ENCODE results near the gene SLC52A1. TPM values are rescaled to one million over a fixed set of nuclear protein-coding genes. Genes with fewer than 3 reads are reported as not detected.
"Not testable (repeated sequence)": the region's sequence is repeated elsewhere in the genome, so short reads cannot be mapped to it uniquely, and the experiment has no call there.

Gene SLC52A1
- not detected in 2 replicates for total RNA-seq (2014; rRNA removed; shearing (Covaris generic))

DNA sequence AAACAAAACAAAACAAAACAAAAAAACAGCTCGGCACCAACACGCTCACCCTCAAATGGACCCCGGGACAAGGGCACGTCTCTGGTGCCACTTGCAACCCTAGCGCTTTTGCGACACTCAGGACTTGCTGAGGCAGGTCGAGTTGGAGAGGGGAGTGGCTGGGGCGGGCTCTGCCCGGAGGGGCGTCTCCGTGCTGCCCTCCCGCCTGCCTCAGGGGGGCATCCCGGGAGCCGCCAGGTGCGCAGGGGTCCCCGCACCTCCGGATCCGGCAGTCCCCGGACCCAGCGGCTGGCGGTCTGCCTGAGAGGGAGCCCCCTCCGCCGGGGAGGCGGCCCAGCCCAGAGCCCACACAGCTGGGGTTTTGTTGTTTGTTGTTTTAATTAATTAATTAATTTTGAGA lies at the start of gene SLC52A1:
Gene SLC52A1 (minus strand): TSS at position 112 of the 400 bp plus-strand sequence. CDS start 820 bp downstream, outside the sequence.
- in situ Hi-C loops (cut with HindIII; ENCODE audit: low sequenced_read_pairs), result no loop called here
- no peak for DNase-seq (ENCODE audit: low spot score)

DNA sequence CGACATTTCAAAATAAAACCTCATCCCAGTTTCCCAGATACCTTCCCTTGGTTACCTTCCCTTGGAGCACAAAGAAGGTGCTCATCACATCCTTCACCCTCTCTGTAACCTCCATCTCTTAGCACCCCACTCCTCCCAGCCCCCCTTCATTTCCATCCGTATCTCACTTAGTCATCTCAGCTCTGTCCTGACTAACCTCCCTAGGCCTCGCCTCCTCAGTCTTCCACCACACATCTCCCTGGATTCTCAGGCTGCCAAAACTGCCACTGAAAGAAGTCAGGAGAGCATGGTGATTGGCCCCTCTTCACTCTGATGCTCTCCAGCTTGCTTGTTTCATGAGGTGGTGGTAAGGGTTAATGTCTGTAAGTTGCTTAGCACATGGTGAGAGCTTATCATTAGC lies 45.4 kb upstream of the SLC52A1 start:
- in situ Hi-C loops (cut with HindIII; ENCODE audit: low sequenced_read_pairs), result no loop called here
- DNase-seq (ENCODE audit: low spot score), result no peak

DNA sequence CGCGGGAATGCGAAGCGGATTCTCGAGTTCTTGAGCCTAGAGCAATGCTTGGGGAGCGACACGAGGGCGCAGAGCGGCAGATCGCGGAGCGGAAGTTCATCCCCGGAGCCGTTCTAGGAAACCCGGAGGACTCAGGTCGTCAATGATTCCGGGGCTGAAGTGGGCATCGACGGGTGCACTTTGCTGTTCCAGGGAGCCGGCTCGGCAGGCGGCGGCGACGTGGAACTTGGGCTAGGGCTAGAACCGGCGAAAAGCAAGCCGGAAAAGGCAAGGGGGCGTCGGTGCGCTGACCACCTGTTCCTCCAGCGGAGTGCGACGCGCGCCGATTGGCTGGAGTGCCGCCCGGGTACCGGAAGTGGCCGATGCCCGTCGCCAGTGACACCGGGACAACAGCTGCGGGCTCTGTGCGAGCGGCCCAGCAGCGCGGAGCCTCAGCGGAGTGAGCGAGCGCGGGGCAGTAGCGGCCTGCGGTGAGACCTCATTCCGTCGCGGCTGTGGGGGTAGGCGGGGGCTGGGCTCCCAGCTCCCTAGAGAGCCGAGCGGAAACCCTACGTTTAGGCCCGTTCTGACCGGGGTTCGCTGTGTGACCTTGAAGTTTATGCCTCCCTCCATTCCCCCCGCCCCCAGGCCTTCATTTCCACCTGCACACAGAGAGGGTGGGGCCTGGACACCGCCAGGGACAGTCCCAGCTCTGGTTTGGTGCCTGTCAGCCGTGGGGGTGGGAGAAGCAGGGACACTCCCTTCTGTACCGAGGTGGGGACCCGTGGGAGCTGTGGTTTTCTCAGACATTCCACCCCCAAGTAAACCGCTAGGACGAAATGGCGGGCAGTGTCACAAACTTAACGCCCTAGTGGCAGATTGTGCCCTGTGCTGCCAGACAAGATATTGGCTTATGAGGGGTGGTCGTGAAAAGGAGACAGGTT lies 43.1 kb upstream of the SLC52A1 start, which contains the start of gene ZFP3:
Gene ZFP3 (plus strand): TSS at position 362 of the 923 bp plus-strand sequence. CDS start 13,038 bp downstream, outside the sequence.
- peak; percentile 87 for DNase-seq (ENCODE audit: low spot score)
- in situ Hi-C loops (cut with HindIII; ENCODE audit: low sequenced_read_pairs), result no loop called here

DNA sequence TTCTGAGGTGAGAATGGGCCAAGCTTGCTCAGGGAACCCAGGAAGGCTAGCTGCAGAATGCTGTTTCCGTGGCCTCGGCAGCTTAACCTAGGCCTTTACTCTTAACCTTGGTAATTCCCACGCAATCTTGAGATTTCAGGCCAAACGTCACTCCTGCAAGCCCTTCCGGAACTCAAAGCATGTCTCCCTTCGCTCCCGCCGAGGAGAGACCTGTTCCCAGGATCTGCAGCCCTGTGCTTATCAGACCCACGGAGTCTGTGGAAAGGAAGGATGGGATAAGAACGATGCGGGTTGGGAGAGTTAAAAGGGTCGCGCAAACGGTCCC lies 42.5 kb upstream of the SLC52A1 start:
- no peak for DNase-seq (ENCODE audit: low spot score)
- in situ Hi-C loops (cut with HindIII; ENCODE audit: low sequenced_read_pairs), result no loop called here

GRCh38 chr17:5077275-5077674 lies 42.0 kb upstream of the SLC52A1 start:
- DNase-seq (ENCODE audit: low spot score); in situ Hi-C loops (cut with HindIII; ENCODE audit: low sequenced_read_pairs): not testable (repeated sequence)

DNA sequence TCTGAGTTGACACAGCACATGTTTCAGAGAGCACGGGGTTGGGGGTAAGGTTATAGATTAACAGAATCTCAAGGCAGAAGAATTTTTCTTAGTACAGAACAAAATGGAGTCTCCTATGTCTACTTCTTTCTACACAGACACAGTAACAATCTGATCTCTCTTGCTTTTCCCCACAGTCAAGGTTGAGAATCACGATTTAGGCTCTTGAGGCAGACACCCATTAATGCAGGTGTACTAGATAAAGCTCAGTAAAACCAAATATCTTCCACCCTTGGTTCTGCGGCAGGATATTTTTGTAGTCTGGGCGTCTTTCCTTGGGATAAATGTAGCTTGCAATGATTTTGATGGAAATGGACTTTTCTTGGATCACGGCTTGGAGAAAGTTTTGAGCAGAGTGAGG lies 40.2 kb upstream of the SLC52A1 start:
- in situ Hi-C loops (cut with HindIII; ENCODE audit: low sequenced_read_pairs); DNase-seq (ENCODE audit: low spot score): not testable (repeated sequence)

- no peak for DNase-seq (ENCODE audit: low spot score)
- in situ Hi-C loops (cut with HindIII; ENCODE audit: low sequenced_read_pairs), result no loop called here
Measured at GRCh38 chr17:5069724-5070123, 34.5 kb upstream of the SLC52A1 start.

GRCh38 chr17:5068236-5068635 lies 33.0 kb upstream of the SLC52A1 start:
- in situ Hi-C loops (cut with HindIII; ENCODE audit: low sequenced_read_pairs), result no loop called here
- no peak for DNase-seq (ENCODE audit: low spot score)

DNA sequence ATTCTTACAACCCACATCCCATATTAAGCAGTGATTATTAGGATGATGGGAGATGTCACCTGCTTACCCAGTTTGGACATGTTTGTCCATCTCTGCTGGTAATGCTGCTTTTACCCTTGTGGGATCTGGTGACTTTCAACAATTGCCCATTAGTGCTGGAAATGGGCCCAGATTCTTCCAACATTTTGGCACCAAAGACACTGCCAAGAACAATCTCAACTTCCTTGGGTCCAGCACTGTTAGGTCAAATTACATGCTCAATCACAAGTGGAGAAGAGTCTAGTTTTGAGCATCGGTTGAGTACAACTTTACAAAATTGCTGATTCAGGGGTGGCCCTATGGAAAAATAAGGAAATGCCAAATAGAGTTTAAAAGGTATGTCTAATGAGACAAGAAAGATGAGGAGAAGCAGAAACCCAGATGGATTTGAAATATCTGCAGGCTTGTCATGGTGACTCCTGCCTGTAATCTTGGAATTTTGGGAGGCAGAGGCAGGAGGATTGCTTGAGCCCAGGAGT lies 30.1 kb upstream of the SLC52A1 start:
- in situ Hi-C loops (cut with HindIII; ENCODE audit: low sequenced_read_pairs), result no loop called here
- DNase-seq (ENCODE audit: low spot score), result no peak

- in situ Hi-C loops (cut with HindIII; ENCODE audit: low sequenced_read_pairs), result no loop called here
- no peak for DNase-seq (ENCODE audit: low spot score)
Measured at GRCh38 chr17:5055543-5055942, 20.3 kb upstream of the SLC52A1 start.

- in situ Hi-C loops (cut with HindIII; ENCODE audit: low sequenced_read_pairs), result no loop called here
- DNase-seq (ENCODE audit: low spot score), result no peak
Measured at GRCh38 chr17:5050278-5050677, 15.1 kb upstream of the SLC52A1 start.

DNA sequence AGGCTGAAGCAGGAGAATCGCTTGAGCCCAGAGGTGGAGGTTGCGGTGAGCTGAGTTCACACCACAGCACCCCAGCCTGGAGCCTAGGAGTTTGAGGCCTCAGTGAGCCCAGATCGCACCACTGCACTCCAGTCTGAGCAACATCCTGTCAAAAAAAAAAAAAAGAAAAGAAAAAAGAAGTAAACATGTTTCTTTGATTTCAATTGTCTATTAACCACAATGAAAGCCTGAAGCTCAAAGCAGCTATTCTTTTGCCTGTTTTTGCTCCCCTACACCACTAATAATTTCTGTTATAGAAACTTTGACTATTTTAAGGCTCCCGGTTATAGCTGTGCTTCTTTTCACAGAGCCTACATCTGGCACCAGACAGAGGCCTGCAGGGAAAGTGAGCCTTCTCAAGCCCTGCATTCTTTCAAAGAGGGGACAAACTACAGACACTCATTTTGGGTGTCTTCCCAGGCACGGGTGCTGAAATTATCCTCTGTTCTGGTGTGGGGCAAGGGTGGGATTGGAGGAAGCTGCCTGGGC lies 14.2 kb upstream of the SLC52A1 start:
- in situ Hi-C loops (cut with HindIII; ENCODE audit: low sequenced_read_pairs), result no loop called here

DNA sequence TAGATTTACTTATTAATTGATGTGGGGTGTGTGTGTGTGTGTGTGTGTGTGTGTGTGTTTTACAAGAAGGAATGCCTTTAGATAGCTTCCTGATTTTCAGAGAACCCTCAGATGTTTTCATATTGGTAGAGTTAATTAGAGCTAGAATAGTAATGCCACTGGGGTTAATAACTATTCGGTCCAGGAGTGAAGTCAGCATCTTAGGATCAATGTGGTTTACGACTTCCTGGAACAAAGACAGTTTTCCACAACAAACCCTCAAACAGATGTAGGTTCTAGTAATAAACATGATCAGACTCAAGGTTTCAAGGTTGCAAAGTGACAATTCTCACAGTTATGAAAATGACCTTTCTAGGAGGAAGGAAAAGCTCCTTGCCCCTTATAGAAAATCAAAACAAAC lies 12.2 kb upstream of the SLC52A1 start:
- DNase-seq (ENCODE audit: low spot score), result no peak
- in situ Hi-C loops (cut with HindIII; ENCODE audit: low sequenced_read_pairs), result no loop called here

More for the DNA sequence above, 14.2 kb upstream of the SLC52A1 start:
- DNase-seq (ENCODE audit: low spot score), result no peak

DNA sequence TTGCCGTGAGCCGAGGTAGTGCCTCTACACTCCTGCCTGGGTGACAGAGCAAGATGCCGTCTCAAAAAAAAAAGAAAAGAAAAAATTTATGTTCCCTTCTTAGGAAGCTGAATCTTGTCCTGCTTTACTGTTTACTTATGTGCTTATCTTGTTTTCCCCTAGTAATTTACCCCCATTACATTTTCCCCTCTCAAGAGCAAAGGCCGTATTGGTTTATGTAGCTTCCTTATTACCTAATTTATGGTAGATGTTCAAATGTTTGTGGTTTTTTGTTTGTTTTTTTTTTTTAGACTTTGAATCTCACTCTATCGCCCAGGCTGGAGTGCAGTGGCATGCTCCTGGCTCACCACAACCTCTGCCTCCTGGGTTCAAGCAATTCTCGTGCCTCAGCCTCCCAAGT lies 10.3 kb upstream of the SLC52A1 start:
- in situ Hi-C loops (cut with HindIII; ENCODE audit: low sequenced_read_pairs), result no loop called here
- DNase-seq (ENCODE audit: low spot score), result no peak

DNA sequence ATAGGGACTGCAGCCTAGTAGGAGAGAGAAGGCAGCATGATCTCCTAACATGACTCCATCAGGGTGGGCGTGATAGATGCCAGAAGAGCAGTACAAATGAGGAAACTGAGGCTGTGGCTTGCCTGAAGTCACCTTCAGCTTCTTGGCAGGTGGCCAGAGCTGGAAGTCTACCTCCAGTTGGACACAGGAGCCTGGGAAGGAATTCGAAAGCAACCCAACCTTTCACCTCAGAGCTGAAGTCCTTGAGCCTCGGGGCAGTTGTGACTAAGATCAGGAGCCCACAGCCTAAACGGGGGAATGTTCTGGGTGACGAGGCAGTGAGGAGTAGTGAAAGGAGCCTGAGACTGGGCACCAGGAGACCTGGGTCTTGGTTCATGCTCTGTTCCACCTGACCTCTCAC lies 9.4 kb upstream of the SLC52A1 start:
- in situ Hi-C loops (cut with HindIII; ENCODE audit: low sequenced_read_pairs), result no loop called here
- DNase-seq (ENCODE audit: low spot score), result no peak

DNA sequence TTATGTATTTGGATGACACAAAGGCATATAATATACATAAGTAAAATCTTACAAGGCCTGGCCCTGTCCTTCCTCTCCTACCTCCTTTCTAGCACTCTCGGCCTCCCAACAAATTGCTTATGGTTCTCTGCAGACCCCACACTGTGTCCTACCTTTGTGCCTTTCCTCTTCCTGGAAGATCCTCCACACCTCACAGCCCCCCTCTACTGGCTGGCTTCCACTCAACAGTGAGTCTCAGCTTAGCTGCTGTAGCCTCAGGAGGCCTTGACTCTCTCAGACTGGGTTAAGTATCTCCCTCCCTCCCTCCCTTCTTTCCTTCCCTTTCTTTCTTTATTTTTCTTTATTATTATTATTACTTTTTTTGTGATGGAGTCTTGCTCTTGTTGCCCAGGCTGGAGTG lies 8.3 kb upstream of the SLC52A1 start:
- no peak for DNase-seq (ENCODE audit: low spot score)
- in situ Hi-C loops (cut with HindIII; ENCODE audit: low sequenced_read_pairs), result no loop called here

GRCh38 chr17:5042157-5043022 lies 7.2 kb upstream of the SLC52A1 start:
- DNase-seq (ENCODE audit: low spot score), result no peak
- in situ Hi-C loops (cut with HindIII; ENCODE audit: low sequenced_read_pairs), result no loop called here

DNA sequence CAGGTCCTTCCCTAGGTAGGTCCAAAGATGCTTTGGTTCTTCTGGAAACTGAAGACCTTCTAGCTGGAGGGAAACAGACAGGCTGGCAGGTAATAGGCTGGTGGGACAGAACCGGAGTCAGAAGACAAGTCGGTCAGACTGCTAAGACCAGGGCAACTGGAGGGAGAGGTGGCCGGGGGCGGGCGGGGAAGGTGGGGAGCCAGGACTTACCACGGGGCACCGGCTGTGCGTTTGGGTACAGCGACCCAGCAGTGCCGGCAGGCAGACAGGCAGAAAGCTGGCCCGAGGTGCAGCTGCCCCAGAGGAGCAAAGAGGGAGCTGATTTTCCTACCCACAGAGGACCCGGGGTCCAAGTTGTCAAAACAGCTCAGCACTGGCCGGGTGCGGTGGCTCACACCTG lies 575 bp downstream of the SLC52A1 start:
- in situ Hi-C loops (cut with HindIII; ENCODE audit: low sequenced_read_pairs), result no loop called here
- DNase-seq (ENCODE audit: low spot score), result no peak

GRCh38 chr17:5034063-5034462 lies 1.2 kb downstream of the SLC52A1 start:
- DNase-seq (ENCODE audit: low spot score), result no peak
- in situ Hi-C loops (cut with HindIII; ENCODE audit: low sequenced_read_pairs), result no loop called here

Measured in G401 (cell line).